GM18867 (cell line): ENCODE measurements around the gene PTTG1IP2.

ENCODE experiments used
- ATAC-seq: cut with Tn5 transposase; IDR thresholded peaks from one replicate; pipeline ENCODE4 v1.9.1; 2021; ENCODE audit warnings: mild to moderate bottlenecking, moderate library complexity; ENCODE audit not compliant: unreplicated experiment

Gene PTTG1IP2

GRCh38 chr7:90552521-90552920, 83.1 kb downstream of the PTTG1IP2 start:
- ATAC-seq: no peak

DNA sequence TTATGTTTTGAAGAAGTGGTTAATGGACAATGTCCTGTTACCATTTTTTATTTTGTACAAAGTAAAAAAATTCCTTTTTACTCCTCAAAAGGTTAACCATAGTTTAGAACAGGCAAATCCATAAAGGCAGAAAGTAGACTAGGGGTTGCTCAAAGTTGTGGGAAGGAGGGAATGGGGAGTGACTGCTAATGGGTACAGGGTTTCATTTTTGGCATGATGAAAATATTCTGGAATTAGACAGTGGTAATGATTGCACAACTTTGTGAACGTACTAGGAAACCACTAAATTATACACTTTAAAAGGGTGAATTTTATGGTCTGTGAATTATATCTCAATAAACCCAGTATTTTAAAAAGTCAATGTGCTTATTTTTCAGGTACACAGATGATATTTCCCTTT, 91.3 kb downstream of the PTTG1IP2 start:
- no peak for ATAC-seq
